ENCODE data around the gene CHRNA10. TPM values are rescaled to one million over a fixed set of nuclear protein-coding genes. Genes with fewer than 3 reads are reported as not detected.

Gene CHRNA10
- total RNA-seq, 3 donors from 2014 or later: 1.1 to 1.7 (median 1.2) TPM

GRCh38 chr11:3631331-3631730 is 39.9 kb downstream of the CHRNA10 start:
- ATAC-seq (peak; percentile 27 to 32), DNase-seq (no peak)
- no peak overlapping the region for H3K4me3 Mint-ChIP-seq
- no peaks in the 10 kb centered on the region for H3K27me3 Mint-ChIP-seq (ENCODE audit: low read depth)
- no peaks in the 10 kb centered on the region for H3K9me3 Mint-ChIP-seq
- no peaks in the 10 kb centered on the region for H3K36me3 Mint-ChIP-seq (ENCODE audit: insufficient read depth)
- H3K4me1 Mint-ChIP-seq (ENCODE audit: low read depth): peaks cover 1% of the 10 kb centered on the region

- H3K36me3 Mint-ChIP-seq (ENCODE audit: insufficient read depth): no peaks in the 10 kb centered on the region
- H3K27me3 Mint-ChIP-seq (ENCODE audit: low read depth): no peaks in the 10 kb centered on the region
- H3K4me3 Mint-ChIP-seq: no peak overlapping the region
- DNase-seq (no peak), ATAC-seq (no peak)
- H3K9me3 Mint-ChIP-seq: no peaks in the 10 kb centered on the region
- H3K4me1 Mint-ChIP-seq (ENCODE audit: low read depth): peaks cover 1% of the 10 kb centered on the region
Observed at GRCh38 chr11:3627291-3627690, 43.9 kb downstream of the CHRNA10 start.

GRCh38 chr11:3626250-3626960 is 44.8 kb downstream of the CHRNA10 start:
- Mint-ChIP-seq H3K4me3 (no peak overlapping the region), H3K27me3 (ENCODE audit: low read depth) (no peaks in the 10 kb centered on the region), H3K9me3 (no peaks in the 10 kb centered on the region), H3K36me3 (ENCODE audit: insufficient read depth) (no peaks in the 10 kb centered on the region), H3K4me1 (ENCODE audit: low read depth) (peaks cover 1% of the 10 kb centered on the region)
- DNase-seq (no peak), ATAC-seq (peak; percentile 50 to 60)

- ATAC-seq: no peak
- Mint-ChIP-seq H3K27me3 (ENCODE audit: low read depth) (no peaks in the 10 kb centered on the region), H3K4me1 (ENCODE audit: low read depth) (peaks cover 1% of the 10 kb centered on the region), H3K9me3 (no peaks in the 10 kb centered on the region), H3K36me3 (ENCODE audit: insufficient read depth) (no peaks in the 10 kb centered on the region), H3K4me3 (no peak overlapping the region)
- DNase-seq: no peak
Observed at GRCh38 chr11:3623767-3624458, 47.3 kb downstream of the CHRNA10 start.

GRCh38 chr11:3623121-3623520 is 48.1 kb downstream of the CHRNA10 start:
- H3K27me3 Mint-ChIP-seq (ENCODE audit: low read depth): no peaks in the 10 kb centered on the region

GRCh38 chr11:3622521-3622920 is 48.7 kb downstream of the CHRNA10 start:
- Mint-ChIP-seq H3K9me3 (no peaks in the 10 kb centered on the region), H3K36me3 (ENCODE audit: insufficient read depth) (no peaks in the 10 kb centered on the region), H3K4me3 (no peak overlapping the region), H3K4me1 (ENCODE audit: low read depth) (peaks cover 1% of the 10 kb centered on the region), H3K27me3 (ENCODE audit: low read depth) (no peaks in the 10 kb centered on the region)
- DNase-seq (no peak), ATAC-seq (peak in 1 of 2 donors; percentile 27)

More at GRCh38 chr11:3623121-3623520, 48.1 kb downstream of the CHRNA10 start:
- no peak for DNase-seq
- H3K4me3 Mint-ChIP-seq: no peak overlapping the region
- ATAC-seq: no peak
- no peaks in the 10 kb centered on the region for H3K9me3 Mint-ChIP-seq
- H3K4me1 Mint-ChIP-seq (ENCODE audit: low read depth): peaks cover 1% of the 10 kb centered on the region
- no peaks in the 10 kb centered on the region for H3K36me3 Mint-ChIP-seq (ENCODE audit: insufficient read depth)

- Mint-ChIP-seq H3K9me3 (no peaks in the 10 kb centered on the region), H3K36me3 (ENCODE audit: insufficient read depth) (no peaks in the 10 kb centered on the region), H3K4me3 (no peak overlapping the region), H3K27me3 (ENCODE audit: low read depth) (peaks cover 2% of the 10 kb centered on the region), H3K4me1 (ENCODE audit: low read depth) (peaks cover 13% of the 10 kb centered on the region)
- DNase-seq (no peak), ATAC-seq (no peak)
Observed at GRCh38 chr11:3617990-3618389, 53.2 kb downstream of the CHRNA10 start.

GRCh38 chr11:3616721-3617460 is 54.3 kb downstream of the CHRNA10 start:
- Mint-ChIP-seq H3K4me3 (no peak overlapping the region), H3K36me3 (ENCODE audit: insufficient read depth) (no peaks in the 10 kb centered on the region), H3K4me1 (ENCODE audit: low read depth) (peaks cover 13% of the 10 kb centered on the region), H3K27me3 (ENCODE audit: low read depth) (peaks cover 2% of the 10 kb centered on the region), H3K9me3 (no peaks in the 10 kb centered on the region)
- DNase-seq (no peak), ATAC-seq (no peak)

- no peaks in the 10 kb centered on the region for H3K36me3 Mint-ChIP-seq (ENCODE audit: insufficient read depth)
- no peak overlapping the region for H3K4me3 Mint-ChIP-seq
- peaks cover 13% of the 10 kb centered on the region for H3K4me1 Mint-ChIP-seq (ENCODE audit: low read depth)
- H3K9me3 Mint-ChIP-seq: no peaks in the 10 kb centered on the region
- no peak for DNase-seq
- ATAC-seq: no peak
- H3K27me3 Mint-ChIP-seq (ENCODE audit: low read depth): peaks cover 2% of the 10 kb centered on the region
Observed at GRCh38 chr11:3615998-3616397, 55.2 kb downstream of the CHRNA10 start.

Other genes with a start within 250 kb of the CHRNA10 start
- gene ART5, start 29.4 kb downstream of the CHRNA10 start, total RNA-seq: not detected
- not detected for gene ART1, start 26.3 kb downstream of the CHRNA10 start, total RNA-seq
- 100 to 1,000 TPM; 118 to 124 (median 119) TPM for gene NUP98, start 126.2 kb upstream of the CHRNA10 start, total RNA-seq
- 10 to 100 TPM; 28.9 to 31.2 (median 29.0) TPM for gene PGAP2, start 137.2 kb upstream of the CHRNA10 start, total RNA-seq
- 100 to 1,000 TPM; 174 to 187 (median 184) TPM for gene RHOG, start 169.6 kb upstream of the CHRNA10 start, total RNA-seq
- gene STIM1, start 184.3 kb upstream of the CHRNA10 start, total RNA-seq: 10 to 100 TPM; 35.6 to 42.5 (median 37.4) TPM

All from activated T-cell treated with anti-CD3 and anti-CD28 coated beads, Interleukin-2, amount 50 U/mL, for 4 hours (primary cell).